Renal cortex interstitium (tissue), 11 donors: ENCODE data around the gene SMAD3. TPM values are rescaled to one million over a fixed set of nuclear protein-coding genes. Genes with fewer than 3 reads are reported as not detected.

Experiments
- DNase-seq, 11 donors: peaks; one replicate each; pipeline ENCODE4 v3.0.0-alpha.2; 2013; ENCODE audit warnings: low read depth in 9 of 11, low spot score in 4 of 11; ENCODE audit errors: extremely low read depth in 1 of 11
- polyA plus RNA-seq, 3 donors: library from polyadenylated mRNA; unstranded; fragments of 120-200 nt; gene quantifications; one replicate each; pipeline ENCODE4 v1.2.1, GENCODE V29; 2013; ENCODE audit not compliant: insufficient read length in 3 of 3

Gene SMAD3
- polyA plus RNA-seq, 3 donors, result 48.3 to 73.3 (median 50.2) TPM

- no peak for DNase-seq
Observed at GRCh38 chr15:67180035-67180434, 114.6 kb downstream of the SMAD3 start.

- no peak for DNase-seq
Observed at GRCh38 chr15:67180514-67181191, 115.3 kb downstream of the SMAD3 start.

- DNase-seq, result no peak
Observed at GRCh38 chr15:67181221-67181639, 115.8 kb downstream of the SMAD3 start.

- DNase-seq, result no peak
Observed at GRCh38 chr15:67183443-67184169, 118.2 kb downstream of the SMAD3 start.

- DNase-seq, result no peak
Observed at GRCh38 chr15:67184208-67184925, 119.0 kb downstream of the SMAD3 start.

- DNase-seq, result no peak
Observed at GRCh38 chr15:67185051-67185450, 119.6 kb downstream of the SMAD3 start.

- no peak for DNase-seq
Observed at GRCh38 chr15:67185621-67186225, 120.3 kb downstream of the SMAD3 start.

GRCh38 chr15:67186226-67186649 is 120.8 kb downstream of the SMAD3 start:
- no peak for DNase-seq

GRCh38 chr15:67186688-67187087 is 121.3 kb downstream of the SMAD3 start:
- no peak for DNase-seq

GRCh38 chr15:67187351-67187854 is 122.0 kb downstream of the SMAD3 start:
- DNase-seq, result no peak

GRCh38 chr15:67188551-67189218 is 123.3 kb downstream of the SMAD3 start:
- DNase-seq, result peak in 7 of 11 donors; percentile 37 to 62 (median 60)

GRCh38 chr15:67189326-67190051 is 124.1 kb downstream of the SMAD3 start:
- no peak for DNase-seq

GRCh38 chr15:67190326-67190725 is 124.9 kb downstream of the SMAD3 start:
- no peak for DNase-seq

GRCh38 chr15:67190813-67191212 is 125.4 kb downstream of the SMAD3 start:
- no peak for DNase-seq

GRCh38 chr15:67192185-67192820 is 126.9 kb downstream of the SMAD3 start:
- DNase-seq, result no peak

GRCh38 chr15:67193223-67193990 is 128.0 kb downstream of the SMAD3 start:
- no peak for DNase-seq
